ENCODE measurements around the gene MXI1.
"Not testable (repeated sequence)": the region's sequence is repeated elsewhere in the genome, so short reads cannot be mapped to it uniquely, and the experiment has no call there.

MXI1 gene

DNA sequence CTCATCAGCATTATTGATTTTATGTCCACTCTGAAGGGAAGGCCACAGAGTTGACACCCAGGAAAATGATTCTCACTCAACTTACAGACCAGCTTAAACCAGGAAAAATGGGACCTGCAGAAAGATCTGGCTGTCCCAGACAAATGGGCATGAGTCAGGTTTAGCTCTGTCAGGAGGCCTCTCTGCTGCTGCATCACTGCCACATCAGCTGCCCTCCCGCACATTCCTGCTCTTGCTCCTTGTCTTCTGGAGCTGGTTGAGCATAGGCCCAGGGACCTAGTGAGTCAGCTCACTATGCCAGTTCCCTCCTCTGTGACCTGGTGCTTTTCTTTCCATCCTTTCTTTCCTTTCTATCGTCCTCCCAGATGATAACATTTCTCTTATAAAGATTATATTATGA lies 116.1 kb downstream of the MXI1 start:
- DNase-seq (ENCODE audit: low read depth): peak; percentile 76
- TF ChIP-seq, protein P1, sequence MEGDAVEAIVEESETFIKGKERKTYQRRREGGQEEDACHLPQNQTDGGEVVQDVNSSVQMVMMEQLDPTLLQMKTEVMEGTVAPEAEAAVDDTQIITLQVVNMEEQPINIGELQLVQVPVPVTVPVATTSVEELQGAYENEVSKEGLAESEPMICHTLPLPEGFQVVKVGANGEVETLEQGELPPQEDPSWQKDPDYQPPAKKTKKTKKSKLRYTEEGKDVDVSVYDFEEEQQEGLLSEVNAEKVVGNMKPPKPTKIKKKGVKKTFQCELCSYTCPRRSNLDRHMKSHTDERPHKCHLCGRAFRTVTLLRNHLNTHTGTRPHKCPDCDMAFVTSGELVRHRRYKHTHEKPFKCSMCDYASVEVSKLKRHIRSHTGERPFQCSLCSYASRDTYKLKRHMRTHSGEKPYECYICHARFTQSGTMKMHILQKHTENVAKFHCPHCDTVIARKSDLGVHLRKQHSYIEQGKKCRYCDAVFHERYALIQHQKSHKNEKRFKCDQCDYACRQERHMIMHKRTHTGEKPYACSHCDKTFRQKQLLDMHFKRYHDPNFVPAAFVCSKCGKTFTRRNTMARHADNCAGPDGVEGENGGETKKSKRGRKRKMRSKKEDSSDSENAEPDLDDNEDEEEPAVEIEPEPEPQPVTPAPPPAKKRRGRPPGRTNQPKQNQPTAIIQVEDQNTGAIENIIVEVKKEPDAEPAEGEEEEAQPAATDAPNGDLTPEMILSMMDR (IDR thresholded peaks at IDR 0.05; ENCODE audit: control insufficient read depth, insufficient read depth, low read depth, low read length, missing control alignments): no peak
- H3K4me3 ChIP-seq (ENCODE audit: control insufficient read depth, low read depth, low read length): no peak overlapping the region

DNA sequence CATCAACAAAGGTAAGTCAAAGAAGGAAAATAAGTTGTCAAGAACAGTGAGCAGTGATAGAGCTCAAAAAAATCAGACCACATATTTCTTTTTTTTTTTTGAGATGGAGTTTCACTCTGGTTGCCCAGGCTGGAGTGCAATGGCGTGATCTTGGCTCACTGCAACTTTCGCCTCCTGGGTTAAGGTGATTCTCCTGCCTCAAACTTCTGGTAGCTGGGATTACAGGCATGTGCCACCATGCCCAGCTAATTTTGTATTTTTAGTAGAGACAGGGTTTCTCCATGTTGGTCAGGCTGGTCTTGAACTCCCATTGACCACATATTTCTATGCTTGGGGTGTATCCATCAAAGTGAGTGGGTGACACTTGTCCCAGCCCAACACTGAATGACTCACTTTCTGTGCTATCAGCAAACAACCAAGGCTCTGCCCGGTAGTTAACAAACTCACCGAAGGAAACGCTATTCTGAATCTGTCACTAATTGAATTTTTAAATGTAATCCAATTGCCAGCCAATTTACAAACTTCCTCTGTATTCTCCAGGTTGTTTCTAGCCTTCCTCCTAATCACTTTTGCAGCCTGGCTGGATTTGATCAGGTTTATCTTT lies 116.9 kb downstream of the MXI1 start:
- H3K4me3 ChIP-seq (ENCODE audit: control insufficient read depth, low read depth, low read length): no peak overlapping the region
- TF ChIP-seq, protein P1 (IDR thresholded peaks at IDR 0.05; ENCODE audit: control insufficient read depth, insufficient read depth, low read depth, low read length, missing control alignments): no peak
- DNase-seq (ENCODE audit: low read depth): no peak

DNA sequence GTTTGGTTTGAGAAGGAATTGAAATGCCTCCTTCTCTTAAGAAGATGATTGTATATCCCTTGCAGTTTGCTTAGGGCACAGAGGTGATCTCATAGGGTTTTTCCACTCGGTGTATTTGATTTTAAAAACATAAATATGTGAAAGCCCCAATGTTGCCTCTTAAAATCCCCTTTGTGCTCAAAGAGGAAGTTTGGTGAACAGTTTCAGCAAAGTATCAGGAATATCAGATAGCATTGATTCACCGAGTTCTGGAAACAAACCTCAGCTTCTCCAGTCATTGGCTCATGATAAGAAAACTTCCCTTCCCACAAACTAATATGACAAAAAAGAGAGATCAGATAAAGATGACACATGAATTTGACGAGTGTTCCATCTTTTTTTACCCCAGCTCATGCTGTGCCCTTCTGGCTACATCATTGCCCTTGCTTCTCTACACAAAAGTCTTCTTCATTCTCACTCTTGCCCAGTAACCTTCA lies 117.4 kb downstream of the MXI1 start:
- H3K4me3 ChIP-seq (ENCODE audit: control insufficient read depth, low read depth, low read length): no peak overlapping the region
- TF ChIP-seq, protein P1 (IDR thresholded peaks at IDR 0.05; ENCODE audit: control insufficient read depth, insufficient read depth, low read depth, low read length, missing control alignments): no peak
- no peak for DNase-seq (ENCODE audit: low read depth)

DNA sequence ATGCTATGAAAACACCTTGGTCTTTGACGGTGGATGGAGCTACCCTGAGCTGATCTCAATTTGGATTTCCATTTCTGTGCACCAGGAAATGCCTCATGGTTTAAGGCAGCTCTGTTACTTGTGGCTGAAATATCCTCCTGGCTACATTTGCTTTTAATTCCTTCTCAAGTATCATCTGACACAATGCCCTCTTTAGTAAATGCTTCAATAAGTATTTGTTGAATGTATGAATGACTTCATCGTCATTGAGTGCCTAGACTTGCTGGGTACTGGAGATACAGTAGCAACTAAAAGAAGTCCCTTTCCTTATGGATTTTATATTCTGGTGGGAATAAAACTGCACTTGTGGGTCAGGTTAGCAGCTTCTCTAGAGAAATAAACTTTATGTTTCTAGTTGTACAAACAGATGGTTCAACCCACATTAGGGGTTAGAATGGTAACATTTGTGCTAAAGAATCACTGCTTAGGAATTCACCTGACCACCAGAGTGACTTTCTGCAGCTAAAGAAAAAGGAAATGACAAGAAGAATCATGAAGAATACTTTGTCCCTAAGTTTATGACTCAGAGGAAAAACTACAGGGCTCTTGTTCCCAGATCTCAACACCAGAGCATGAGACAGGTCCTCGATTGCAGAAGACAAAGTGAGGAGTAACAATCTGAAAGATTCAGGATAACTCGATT lies 119.1 kb downstream of the MXI1 start:
- TF ChIP-seq, protein P1 (IDR thresholded peaks at IDR 0.05; ENCODE audit: control insufficient read depth, insufficient read depth, low read depth, low read length, missing control alignments): no peak
- no peak for DNase-seq (ENCODE audit: low read depth)
- no peak overlapping the region for H3K4me3 ChIP-seq (ENCODE audit: control insufficient read depth, low read depth, low read length)

DNA sequence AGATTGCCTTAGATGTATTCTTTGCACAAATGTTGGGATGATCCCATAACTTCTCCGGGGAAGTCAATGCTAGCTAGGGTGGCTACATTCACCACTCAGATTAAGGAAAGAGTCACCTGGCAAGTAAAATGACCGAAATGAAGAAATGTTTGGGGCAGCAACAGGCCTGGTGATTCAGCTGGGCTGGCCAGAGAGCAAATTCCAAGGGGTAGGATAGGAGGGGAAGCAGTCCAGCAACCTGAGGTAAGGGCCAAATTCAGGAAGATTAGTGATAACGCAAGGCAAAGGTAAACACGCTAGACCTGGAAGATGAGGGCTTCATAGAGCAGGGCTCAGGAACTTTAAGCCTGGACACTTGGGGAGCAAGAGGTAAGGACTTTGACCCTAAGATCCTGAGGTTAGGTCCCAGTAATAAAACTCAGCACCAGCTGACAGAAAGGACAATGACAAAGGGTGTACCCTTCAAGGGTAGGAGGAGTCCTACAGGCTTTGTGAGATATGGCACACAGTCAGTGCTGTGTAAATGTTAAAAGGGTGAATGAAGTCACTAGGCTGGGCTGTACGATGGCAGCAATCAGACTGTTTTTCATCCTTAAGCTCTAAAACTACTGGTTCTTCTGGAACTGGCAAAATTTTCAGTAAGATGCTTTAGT lies 120.0 kb downstream of the MXI1 start:
- H3K4me3 ChIP-seq (ENCODE audit: control insufficient read depth, low read depth, low read length): no peak overlapping the region
- DNase-seq (ENCODE audit: low read depth): no peak
- TF ChIP-seq, protein P1 (IDR thresholded peaks at IDR 0.05; ENCODE audit: control insufficient read depth, insufficient read depth, low read depth, low read length, missing control alignments): no peak

DNA sequence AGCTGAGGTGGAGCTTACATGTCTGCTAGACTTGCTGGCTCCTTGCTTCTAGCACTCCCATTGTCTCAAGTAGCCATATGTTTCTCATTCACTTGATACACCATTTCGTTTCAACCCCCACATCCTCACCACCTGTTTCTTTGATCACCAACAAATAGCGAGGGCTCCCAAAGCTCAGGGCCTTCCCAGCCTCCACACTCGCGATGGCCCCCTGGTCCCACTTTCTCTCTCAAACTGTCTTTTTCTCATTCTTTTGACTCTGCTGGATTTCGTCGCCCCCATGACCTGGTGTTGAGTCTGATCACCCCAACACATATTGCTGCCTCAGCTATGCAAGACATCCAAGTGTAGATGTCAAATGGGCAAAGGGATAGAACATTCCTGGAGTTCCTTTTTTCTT lies 123.3 kb downstream of the MXI1 start:
- TF ChIP-seq, protein P1 (IDR thresholded peaks at IDR 0.05; ENCODE audit: control insufficient read depth, insufficient read depth, low read depth, low read length, missing control alignments): no peak
- H3K4me3 ChIP-seq (ENCODE audit: control insufficient read depth, low read depth, low read length): no peak overlapping the region
- DNase-seq (ENCODE audit: low read depth): no peak

DNA sequence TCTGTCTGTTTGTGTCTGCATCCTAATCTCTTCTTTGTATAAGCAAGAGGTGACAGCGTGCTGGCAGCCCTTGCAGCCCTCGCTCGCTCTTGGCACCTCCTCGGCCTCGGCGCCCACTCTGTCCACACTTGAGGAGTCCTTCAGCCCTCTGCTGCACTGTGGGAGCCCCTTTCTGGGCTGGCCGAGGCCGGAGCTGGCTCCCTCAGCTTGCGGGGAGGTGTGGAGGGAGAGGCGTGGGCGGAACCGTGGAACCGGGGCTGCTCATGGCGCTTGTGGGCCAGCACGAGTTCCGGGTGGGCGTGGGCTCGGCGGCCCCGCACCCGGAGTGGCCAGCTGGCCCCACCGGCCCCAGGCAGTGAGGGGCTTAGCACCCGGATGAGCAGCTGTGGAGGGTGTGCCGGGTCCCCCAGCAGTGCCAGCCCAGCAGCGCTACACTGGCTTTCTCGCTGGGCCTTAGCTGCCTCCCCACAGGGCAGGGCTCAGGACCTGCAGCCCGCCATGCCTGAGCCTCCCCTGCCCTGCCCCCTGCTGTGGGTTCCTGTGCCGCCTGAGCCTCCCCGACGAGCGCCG lies 123.9 kb downstream of the MXI1 start:
- not testable (repeated sequence) for H3K4me3 ChIP-seq (ENCODE audit: control insufficient read depth, low read depth, low read length); DNase-seq (ENCODE audit: low read depth)
